HCT116 (cell line): ENCODE data around the gene SMOC1. TPM values are rescaled to one million over a fixed set of nuclear protein-coding genes. Genes with fewer than 3 reads are reported as not detected.

Experiments used
- ATAC-seq: fragments of 200-7000 bp; cut with Tn5 transposase; 2 replicates; pipeline ENCODE4 v1.9.1; 2020; ENCODE audit warnings: mild to moderate bottlenecking, moderate library complexity
- BruUV-seq: library from RNA; stranded (reverse); fragments of 400-500 nt; replicated peaks from 2 replicates; lab custom pipeline; 2021; lab: Mats Ljungman, UMichigan
- CTCF ChIA-PET: fragments of 300-600 bp; sonication (Branson Sonifier 250); formaldehyde crosslinking; loops from one replicate; lab custom pipeline; 2021; ENCODE audit warnings: antibody characterized with exemption; lab: Charles Lee
- POLR2A ChIA-PET: fragments of 300-600, 350-600 bp; sonication (Branson Sonifier 250); formaldehyde crosslinking; loops from one replicate; lab custom pipeline; 2021; ENCODE audit warnings: antibody characterized with exemption; lab: Charles Lee
- RAD21 ChIA-PET, 2 experiments: fragments of 300-600 bp; sonication (Branson Sonifier 250); formaldehyde crosslinking; loops; one replicate each; lab custom pipeline; 2023; ENCODE audit warnings: low total read pairs in 2 of 2; ENCODE audit not compliant: uncharacterized antibody in 2 of 2, unreplicated experiment in 2 of 2, low non-redundant PET in 1 of 2; lab: Charles Lee
- DNase-seq: peaks from one replicate; pipeline ENCODE4 v3.0.0-alpha.2; 2010; ENCODE audit warnings: low read depth, low spot score
- H2AFZ ChIP-seq: fragments of 200-600 bp; shearing (Covaris generic), sonication (generic); 2 replicates; pipeline ENCODE4 v1.6.1; 2017; ENCODE audit warnings: low read depth, mixed run types, mixed read lengths, antibody characterized with exemption, low read length; ENCODE audit not compliant: poor library complexity, severe bottlenecking
- H3K27ac ChIP-seq: 2 replicates; pipeline ENCODE4 v1.5.1; 2012; ENCODE audit warnings: low read depth, low read length
- H3K27me3 ChIP-seq: fragments of 200-600 bp; sonication (generic); 2 replicates; pipeline ENCODE4 v1.6.1; 2016; ENCODE audit warnings: mixed run types, low read length, mixed read lengths; ENCODE audit not compliant: insufficient read depth
- H3K36me3 ChIP-seq, 2 experiments: fragments of 200-500 bp in 1 of 2; fragments of 200-600 bp in 1 of 2; sonication (Bioruptor generic) in 1 of 2; sonication (generic) in 1 of 2; 2 replicates each; pipeline versions ENCODE4 v1.5.1 to v1.6.1; 2014 to 2016; ENCODE audit warnings: low read length in 2 of 2, inconsistent platforms in 1 of 2, mixed read lengths in 1 of 2, mixed run types in 1 of 2; ENCODE audit not compliant: insufficient read depth in 2 of 2, control insufficient read depth in 1 of 2
- H3K4me1 ChIP-seq, 2 experiments: fragments of 200-600 bp in 1 of 2; sonication (generic) in 1 of 2; 2 replicates each; pipeline versions ENCODE4 v1.5.1 to v1.6.1; 2012 to 2017; ENCODE audit warnings: low read length in 2 of 2, inconsistent platforms in 1 of 2, mild to moderate bottlenecking in 1 of 2, mixed read lengths in 1 of 2, mixed run types in 1 of 2, moderate library complexity in 1 of 2; ENCODE audit not compliant: insufficient read depth in 2 of 2, control insufficient read depth in 1 of 2
- H3K4me2 ChIP-seq: fragments of 200-600 bp; sonication (generic); 2 replicates; pipeline ENCODE4 v1.6.1; 2017; ENCODE audit warnings: mixed run types, low read length, mixed read lengths
- H3K4me3 ChIP-seq, 2 experiments: fragments of 200-600 bp in 1 of 2; sonication (generic) in 1 of 2; replicated peaks in 1 of 2; 2 replicates each; pipeline ENCODE4 v1.5.1; 2011 to 2016; ENCODE audit warnings: low read length in 2 of 2, control low read depth in 1 of 2, low read depth in 1 of 2, mild to moderate bottlenecking in 1 of 2, mixed read lengths in 1 of 2, mixed run types in 1 of 2
- H3K79me2 ChIP-seq: fragments of 200-600 bp; sonication (generic); 2 replicates; pipeline ENCODE4 v1.6.1; 2017; ENCODE audit warnings: mild to moderate bottlenecking, mixed run types, low read length, moderate library complexity, mixed read lengths; ENCODE audit not compliant: insufficient read depth
- H3K9ac ChIP-seq: fragments of 200-600 bp; sonication (generic); 2 replicates; pipeline ENCODE4 v1.6.1; 2016; ENCODE audit warnings: low read length, mixed read lengths
- H3K9me2 ChIP-seq: fragments of 200-600 bp; sonication (generic), shearing (Covaris generic); 2 replicates; pipeline ENCODE4 v1.6.1; 2017; ENCODE audit warnings: mixed run types, mild to moderate bottlenecking, moderate library complexity; ENCODE audit not compliant: insufficient read depth
- H3K9me3 ChIP-seq, 2 experiments: fragments of 200-500 bp in 1 of 2; fragments of 200-600 bp in 1 of 2; sonication (Bioruptor generic) in 1 of 2; sonication (generic) in 1 of 2; 2 replicates each; pipeline ENCODE4 v1.6.1; 2014 to 2017; ENCODE audit warnings: low read length in 2 of 2, mixed read lengths in 2 of 2, inconsistent platforms in 1 of 2, low read depth in 1 of 2, mild to moderate bottlenecking in 1 of 2, mixed run types in 1 of 2, moderate library complexity in 1 of 2; ENCODE audit not compliant: control insufficient read depth in 1 of 2, insufficient read depth in 1 of 2
- H4K20me1 ChIP-seq: fragments of 200-600 bp; sonication (generic), shearing (Covaris generic); 2 replicates; pipeline ENCODE4 v1.6.1; 2017; ENCODE audit warnings: mixed run types, mild to moderate bottlenecking, moderate library complexity; ENCODE audit not compliant: insufficient read depth
- CBX3 ChIP-seq: IDR thresholded peaks from 2 replicates; pipeline ENCODE4 v1.6.1; 2012; ENCODE audit warnings: low read depth
- ELF1 ChIP-seq: IDR thresholded peaks from 2 replicates; pipeline ENCODE4 v1.6.1; 2012; ENCODE audit warnings: low read depth, borderline replicate concordance
- EZH2phosphoT487 ChIP-seq: fragments of 200-600 bp; IDR thresholded peaks from 2 replicates; pipeline ENCODE4 v1.6.1; 2018; ENCODE audit warnings: antibody characterized with exemption, borderline replicate concordance
- POLR2A ChIP-seq: IDR thresholded peaks from 2 replicates; pipeline ENCODE4 v1.7.0; 2011; ENCODE audit warnings: borderline replicate concordance; ENCODE audit not compliant: insufficient read depth, insufficient read length; ENCODE audit errors: extremely low read depth
- RAD21 ChIP-seq: IDR thresholded peaks from 2 replicates; pipeline ENCODE4 v1.6.1; 2012; ENCODE audit warnings: low read depth, mild to moderate bottlenecking
- REST ChIP-seq: IDR thresholded peaks from 2 replicates; pipeline ENCODE4 v1.6.1; 2012; ENCODE audit warnings: low read depth
- SIN3A ChIP-seq: IDR thresholded peaks from 2 replicates; pipeline ENCODE4 v1.6.1; 2012; ENCODE audit warnings: low read depth
- SP1 ChIP-seq: IDR thresholded peaks from 2 replicates; pipeline ENCODE4 v1.6.1; 2012; ENCODE audit warnings: low read depth
- TCF7L2 ChIP-seq: IDR thresholded peaks from 2 replicates; pipeline ENCODE4 v1.7.0; 2011; ENCODE audit warnings: borderline replicate concordance, inconsistent platforms; ENCODE audit not compliant: insufficient read depth, insufficient read length; ENCODE audit errors: extremely low read depth
- intact Hi-C: fragments of 100-400 bp; cut with micrococcal nuclease; formaldehyde crosslinking; loops from 2 replicates; pipeline ENCODE4 v1.10.0; 2022
- total RNA-seq: library from RNA; stranded (reverse); gene quantifications from one replicate; pipeline ENCODE4 v1.2.1, GENCODE V29; 2021; ENCODE audit not compliant: unreplicated experiment

SMOC1 gene
- total RNA-seq, 1 experiment from 2014 or later = not detected

- Histone ChIP-seq H3K4me2 (no peak overlapping the region), H2AFZ (no peak overlapping the region), H3K9me3 (no peaks in the 10 kb centered on the region), H3K4me3 (no peak overlapping the region), H3K4me1 (no peaks in the 10 kb centered on the region), H3K9me2 (no peaks in the 10 kb centered on the region), H3K27me3 (peaks cover 60% of the 10 kb centered on the region), H3K27ac (no peak overlapping the region)
- ChIA-PET RAD21 (no interaction called here), CTCF (no interaction called here)
- intact Hi-C loops = no loop called here
- ATAC-seq = no peak
- BruUV-seq = no TSS peak
- DNase-seq = no peak
- TF ChIP-seq SP1 (no peak), POLR2A (no peak), EZH2phosphoT487 (no peak), RAD21 (no peak), SIN3A (no peak), TCF7L2 (no peak), CBX3 (no peak), ELF1 (no peak), REST (no peak)
- TF ChIP-seq, all 23 proteins: peak for 0
- no peaks in the 10 kb centered on the region for H3K79me2 ChIP-seq
- POLR2A ChIA-PET = no interaction called here
- no peaks in the 10 kb centered on the region for H3K36me3 ChIP-seq
- H3K9ac ChIP-seq = no peak overlapping the region
- no peaks in the 10 kb centered on the region; the same call in 1 of the 2 replicates for H4K20me1 ChIP-seq
Measured at GRCh38 chr14:69955855-69956845, 76.9 kb downstream of the SMOC1 start.
